GM12801 (cell line): Measurements from ENCODE around the gene DOCK11.

Source experiments
- TF ChIP-seq, protein P1 (sequence below): IDR thresholded peaks from one replicate; pipeline ENCODE4 v1.5.1; 2011; ENCODE audit warnings: control low read depth; ENCODE audit not compliant: insufficient read length; ENCODE audit errors: extremely low read depth

Gene DOCK11

DNA sequence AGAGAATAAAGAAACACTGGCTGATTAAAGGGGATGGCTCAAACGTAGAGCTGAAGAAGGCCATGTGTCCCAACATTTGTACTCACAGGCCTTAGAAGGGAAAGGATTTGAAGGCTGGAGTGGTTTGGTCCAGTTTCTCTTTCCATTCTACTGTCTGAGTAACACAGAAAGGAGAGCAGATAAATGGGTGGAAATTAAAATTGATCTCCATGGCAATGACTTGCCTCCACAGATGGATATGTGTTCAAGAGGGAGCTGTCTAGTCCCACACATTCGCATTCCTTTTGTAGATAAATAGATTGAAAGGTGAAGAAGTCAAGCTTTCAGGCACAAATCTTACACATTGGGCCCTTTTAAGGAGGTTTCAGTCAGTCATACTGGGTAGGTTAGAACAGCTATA lies 74.6 kb downstream of the DOCK11 start:
- TF ChIP-seq, protein P1, sequence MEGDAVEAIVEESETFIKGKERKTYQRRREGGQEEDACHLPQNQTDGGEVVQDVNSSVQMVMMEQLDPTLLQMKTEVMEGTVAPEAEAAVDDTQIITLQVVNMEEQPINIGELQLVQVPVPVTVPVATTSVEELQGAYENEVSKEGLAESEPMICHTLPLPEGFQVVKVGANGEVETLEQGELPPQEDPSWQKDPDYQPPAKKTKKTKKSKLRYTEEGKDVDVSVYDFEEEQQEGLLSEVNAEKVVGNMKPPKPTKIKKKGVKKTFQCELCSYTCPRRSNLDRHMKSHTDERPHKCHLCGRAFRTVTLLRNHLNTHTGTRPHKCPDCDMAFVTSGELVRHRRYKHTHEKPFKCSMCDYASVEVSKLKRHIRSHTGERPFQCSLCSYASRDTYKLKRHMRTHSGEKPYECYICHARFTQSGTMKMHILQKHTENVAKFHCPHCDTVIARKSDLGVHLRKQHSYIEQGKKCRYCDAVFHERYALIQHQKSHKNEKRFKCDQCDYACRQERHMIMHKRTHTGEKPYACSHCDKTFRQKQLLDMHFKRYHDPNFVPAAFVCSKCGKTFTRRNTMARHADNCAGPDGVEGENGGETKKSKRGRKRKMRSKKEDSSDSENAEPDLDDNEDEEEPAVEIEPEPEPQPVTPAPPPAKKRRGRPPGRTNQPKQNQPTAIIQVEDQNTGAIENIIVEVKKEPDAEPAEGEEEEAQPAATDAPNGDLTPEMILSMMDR: no peak

DNA sequence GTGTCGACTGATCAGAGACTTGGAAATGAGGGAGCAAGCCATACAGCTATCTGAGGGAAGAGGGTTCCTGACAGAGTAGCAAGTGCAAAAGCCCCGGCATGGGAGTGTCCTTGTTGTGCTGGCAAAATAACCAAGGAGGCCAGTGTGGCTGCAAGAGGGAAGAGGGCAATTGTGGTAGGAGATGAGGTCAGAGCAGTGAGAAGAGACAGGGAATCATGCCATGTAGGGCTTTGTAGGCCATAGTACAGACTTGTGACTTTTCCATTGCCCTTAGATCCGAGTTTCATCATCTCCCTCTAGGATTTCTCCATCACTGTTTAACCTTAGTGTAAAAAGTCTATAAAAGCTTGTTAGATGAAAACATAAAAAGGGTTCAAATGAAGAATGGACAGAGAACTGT lies 76.2 kb downstream of the DOCK11 start:
- TF ChIP-seq, protein P1: no peak

DNA sequence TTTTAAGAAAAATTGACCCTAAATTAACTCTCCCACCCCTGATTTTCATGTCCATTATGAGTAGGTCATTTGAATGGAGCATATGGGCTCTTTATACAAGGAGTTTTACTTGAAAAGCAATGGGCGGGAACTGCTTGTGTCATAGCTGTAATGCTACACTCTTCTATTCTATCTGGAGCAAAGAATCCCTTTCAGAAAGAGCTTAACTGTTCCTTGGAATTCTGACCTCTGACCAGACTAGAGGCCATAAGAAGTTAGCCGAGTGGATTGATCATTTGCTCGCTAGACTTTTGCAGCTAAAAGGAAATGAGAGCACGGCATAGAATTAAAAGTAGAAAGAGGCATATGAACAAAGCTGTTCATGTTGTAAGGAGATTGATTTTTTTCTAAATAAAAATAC lies 79.1 kb downstream of the DOCK11 start:
- TF ChIP-seq, protein P1: no peak

DNA sequence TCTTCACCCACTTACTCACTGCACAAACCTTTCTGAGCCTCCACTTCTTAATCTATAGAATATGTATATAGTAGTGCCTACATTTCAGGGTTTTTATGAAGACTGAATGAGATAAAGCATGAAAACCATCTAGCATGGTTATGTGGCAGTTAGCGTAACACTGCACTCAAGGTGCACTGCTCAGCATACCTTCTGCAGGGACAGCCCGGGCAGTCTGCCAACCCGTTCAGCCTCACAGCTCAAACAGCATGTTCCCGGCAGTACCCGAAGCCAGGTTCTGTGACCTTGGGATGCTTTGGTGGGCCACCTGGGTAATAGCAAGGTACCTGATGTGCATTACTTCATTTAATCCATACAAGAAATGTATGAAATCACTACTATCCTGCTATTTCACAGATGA lies 81.4 kb downstream of the DOCK11 start:
- TF ChIP-seq, protein P1: no peak

DNA sequence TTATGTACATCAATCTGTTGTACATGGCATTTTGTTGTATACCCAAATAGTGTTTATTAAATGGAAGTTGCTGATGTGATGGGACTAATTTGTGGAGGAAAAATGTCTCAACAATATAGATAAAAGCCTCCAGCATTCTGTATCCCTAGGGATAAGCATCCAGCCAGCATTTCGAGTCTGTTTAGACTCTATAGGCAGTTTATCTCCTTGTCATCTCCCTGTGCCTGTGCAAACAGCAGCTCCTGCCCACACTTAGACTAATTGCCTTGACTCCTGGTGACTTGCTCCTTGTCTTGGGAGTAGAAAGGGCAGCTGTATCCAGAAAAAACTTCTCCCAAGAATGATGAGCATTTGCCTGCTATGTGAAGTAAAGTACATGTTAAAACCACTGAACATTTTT lies 83.8 kb downstream of the DOCK11 start:
- TF ChIP-seq, protein P1: no peak

DNA sequence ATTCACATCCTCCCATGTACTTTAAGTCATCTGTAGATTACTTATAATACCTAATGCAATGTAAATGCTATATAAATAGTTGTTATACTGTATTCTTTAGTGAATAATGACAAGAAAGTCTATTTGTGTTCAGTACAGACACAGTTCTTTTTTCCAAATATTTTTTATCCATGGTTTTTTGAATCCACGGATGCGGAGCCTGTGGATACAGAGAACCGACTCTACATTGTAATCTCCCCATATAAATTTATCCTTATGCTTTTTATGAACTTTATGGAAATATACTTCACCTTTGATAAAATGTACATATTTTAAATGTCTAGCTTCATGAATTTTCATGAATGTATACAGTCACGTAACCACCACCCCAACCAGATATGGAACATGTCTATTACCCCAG lies 88.2 kb downstream of the DOCK11 start:
- TF ChIP-seq, protein P1: no peak

DNA sequence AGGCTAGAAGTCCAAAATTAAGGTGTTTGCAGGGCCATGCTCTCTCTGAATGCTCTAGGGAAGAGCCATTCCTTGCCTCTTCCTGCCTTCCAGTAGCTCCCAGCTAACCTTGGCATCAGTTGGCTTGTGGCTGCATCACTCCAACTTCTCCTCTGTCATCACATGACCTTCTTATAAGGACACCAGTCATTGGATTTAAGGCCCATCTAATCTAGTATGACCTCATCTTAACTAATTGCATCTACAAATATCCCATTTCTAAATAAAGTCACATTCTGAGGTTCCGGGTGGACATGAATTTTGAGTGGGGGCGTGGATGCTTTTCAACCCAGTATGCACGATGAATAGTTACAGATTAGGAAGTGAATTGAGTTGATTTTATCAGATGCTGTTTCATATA lies 89.7 kb downstream of the DOCK11 start:
- TF ChIP-seq, protein P1: no peak

DNA sequence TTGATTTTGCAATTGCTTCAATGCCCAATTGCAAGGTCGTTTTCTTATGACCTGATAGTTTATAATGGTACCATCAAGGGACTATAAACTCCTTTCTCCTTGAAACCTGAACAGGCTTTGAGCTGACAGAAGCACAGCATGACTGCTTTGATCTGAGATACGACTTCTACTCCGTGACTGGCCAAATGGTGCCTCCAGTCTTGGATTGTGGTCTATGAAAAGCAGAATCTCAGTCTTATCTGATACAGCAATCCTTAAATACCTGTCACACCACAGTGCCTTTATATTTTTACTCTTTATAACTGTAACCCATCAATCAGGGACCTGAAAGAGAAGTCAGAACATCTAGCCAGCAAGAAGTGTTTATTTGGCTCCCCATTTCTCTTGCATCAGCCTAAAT lies 93.1 kb downstream of the DOCK11 start:
- TF ChIP-seq, protein P1: no peak
